HCT116 (cell line): Measurements from ENCODE around the gene DCLRE1C. TPM values are rescaled to one million over a fixed set of nuclear protein-coding genes. Genes with fewer than 3 reads are reported as not detected.

Experiments used
- ATAC-seq: fragments of 200-7000 bp; cut with Tn5 transposase; 2 replicates; pipeline ENCODE4 v1.9.1; 2020; ENCODE audit warnings: mild to moderate bottlenecking, moderate library complexity
- BruUV-seq: library from RNA; stranded (reverse); fragments of 400-500 nt; replicated peaks from 2 replicates; lab custom pipeline; 2021; lab: Mats Ljungman, UMichigan
- CTCF ChIA-PET: fragments of 300-600 bp; sonication (Branson Sonifier 250); formaldehyde crosslinking; loops from one replicate; lab custom pipeline; 2021; ENCODE audit warnings: antibody characterized with exemption; lab: Charles Lee
- POLR2A ChIA-PET: fragments of 300-600, 350-600 bp; sonication (Branson Sonifier 250); formaldehyde crosslinking; loops from one replicate; lab custom pipeline; 2021; ENCODE audit warnings: antibody characterized with exemption; lab: Charles Lee
- RAD21 ChIA-PET, 2 experiments: fragments of 300-600 bp; sonication (Branson Sonifier 250); formaldehyde crosslinking; loops; one replicate each; lab custom pipeline; 2023; ENCODE audit warnings: low total read pairs in 2 of 2; ENCODE audit not compliant: uncharacterized antibody in 2 of 2, unreplicated experiment in 2 of 2, low non-redundant PET in 1 of 2; lab: Charles Lee
- DNase-seq: peaks from one replicate; pipeline ENCODE4 v3.0.0-alpha.2; 2010; ENCODE audit warnings: low read depth, low spot score
- H2AFZ ChIP-seq: fragments of 200-600 bp; shearing (Covaris generic), sonication (generic); 2 replicates; pipeline ENCODE4 v1.6.1; 2017; ENCODE audit warnings: low read depth, mixed run types, mixed read lengths, antibody characterized with exemption, low read length; ENCODE audit not compliant: poor library complexity, severe bottlenecking
- H3K27ac ChIP-seq: 2 replicates; pipeline ENCODE4 v1.5.1; 2012; ENCODE audit warnings: low read depth, low read length
- H3K27me3 ChIP-seq: fragments of 200-600 bp; sonication (generic); 2 replicates; pipeline ENCODE4 v1.6.1; 2016; ENCODE audit warnings: mixed run types, low read length, mixed read lengths; ENCODE audit not compliant: insufficient read depth
- H3K36me3 ChIP-seq, 2 experiments: fragments of 200-500 bp in 1 of 2; fragments of 200-600 bp in 1 of 2; sonication (Bioruptor generic) in 1 of 2; sonication (generic) in 1 of 2; 2 replicates each; pipeline versions ENCODE4 v1.5.1 to v1.6.1; 2014 to 2016; ENCODE audit warnings: low read length in 2 of 2, inconsistent platforms in 1 of 2, mixed read lengths in 1 of 2, mixed run types in 1 of 2; ENCODE audit not compliant: insufficient read depth in 2 of 2, control insufficient read depth in 1 of 2
- H3K4me1 ChIP-seq, 2 experiments: fragments of 200-600 bp in 1 of 2; sonication (generic) in 1 of 2; 2 replicates each; pipeline versions ENCODE4 v1.5.1 to v1.6.1; 2012 to 2017; ENCODE audit warnings: low read length in 2 of 2, inconsistent platforms in 1 of 2, mild to moderate bottlenecking in 1 of 2, mixed read lengths in 1 of 2, mixed run types in 1 of 2, moderate library complexity in 1 of 2; ENCODE audit not compliant: insufficient read depth in 2 of 2, control insufficient read depth in 1 of 2
- H3K4me2 ChIP-seq: fragments of 200-600 bp; sonication (generic); 2 replicates; pipeline ENCODE4 v1.6.1; 2017; ENCODE audit warnings: mixed run types, low read length, mixed read lengths
- H3K4me3 ChIP-seq, 2 experiments: fragments of 200-600 bp in 1 of 2; sonication (generic) in 1 of 2; replicated peaks in 1 of 2; 2 replicates each; pipeline ENCODE4 v1.5.1; 2011 to 2016; ENCODE audit warnings: low read length in 2 of 2, control low read depth in 1 of 2, low read depth in 1 of 2, mild to moderate bottlenecking in 1 of 2, mixed read lengths in 1 of 2, mixed run types in 1 of 2
- H3K79me2 ChIP-seq: fragments of 200-600 bp; sonication (generic); 2 replicates; pipeline ENCODE4 v1.6.1; 2017; ENCODE audit warnings: mild to moderate bottlenecking, mixed run types, low read length, moderate library complexity, mixed read lengths; ENCODE audit not compliant: insufficient read depth
- H3K9ac ChIP-seq: fragments of 200-600 bp; sonication (generic); 2 replicates; pipeline ENCODE4 v1.6.1; 2016; ENCODE audit warnings: low read length, mixed read lengths
- H3K9me2 ChIP-seq: fragments of 200-600 bp; sonication (generic), shearing (Covaris generic); 2 replicates; pipeline ENCODE4 v1.6.1; 2017; ENCODE audit warnings: mixed run types, mild to moderate bottlenecking, moderate library complexity; ENCODE audit not compliant: insufficient read depth
- H3K9me3 ChIP-seq, 2 experiments: fragments of 200-500 bp in 1 of 2; fragments of 200-600 bp in 1 of 2; sonication (Bioruptor generic) in 1 of 2; sonication (generic) in 1 of 2; 2 replicates each; pipeline ENCODE4 v1.6.1; 2014 to 2017; ENCODE audit warnings: low read length in 2 of 2, mixed read lengths in 2 of 2, inconsistent platforms in 1 of 2, low read depth in 1 of 2, mild to moderate bottlenecking in 1 of 2, mixed run types in 1 of 2, moderate library complexity in 1 of 2; ENCODE audit not compliant: control insufficient read depth in 1 of 2, insufficient read depth in 1 of 2
- H4K20me1 ChIP-seq: fragments of 200-600 bp; sonication (generic), shearing (Covaris generic); 2 replicates; pipeline ENCODE4 v1.6.1; 2017; ENCODE audit warnings: mixed run types, mild to moderate bottlenecking, moderate library complexity; ENCODE audit not compliant: insufficient read depth
- CBX3 ChIP-seq: IDR thresholded peaks from 2 replicates; pipeline ENCODE4 v1.6.1; 2012; ENCODE audit warnings: low read depth
- CEBPB ChIP-seq: IDR thresholded peaks from 2 replicates; pipeline ENCODE4 v1.6.1; 2012; ENCODE audit warnings: low read depth
- EGR1 ChIP-seq: IDR thresholded peaks from 2 replicates; pipeline ENCODE4 v1.6.1; 2012; ENCODE audit warnings: low read depth
- ELF1 ChIP-seq: IDR thresholded peaks from 2 replicates; pipeline ENCODE4 v1.6.1; 2012; ENCODE audit warnings: low read depth, borderline replicate concordance
- EZH2 ChIP-seq: fragments of 200-600 bp; sonication (generic); IDR thresholded peaks from 2 replicates; pipeline ENCODE4 v1.6.1; 2017; ENCODE audit warnings: antibody characterized with exemption, mixed run types
- EZH2phosphoT487 ChIP-seq: fragments of 200-600 bp; IDR thresholded peaks from 2 replicates; pipeline ENCODE4 v1.6.1; 2018; ENCODE audit warnings: antibody characterized with exemption, borderline replicate concordance
- FOSL1 ChIP-seq: IDR thresholded peaks from 2 replicates; pipeline ENCODE4 v1.6.1; 2012; ENCODE audit warnings: low read depth
- RAD21 ChIP-seq: IDR thresholded peaks from 2 replicates; pipeline ENCODE4 v1.6.1; 2012; ENCODE audit warnings: low read depth, mild to moderate bottlenecking
- SIN3A ChIP-seq: IDR thresholded peaks from 2 replicates; pipeline ENCODE4 v1.6.1; 2012; ENCODE audit warnings: low read depth
- TCF7L2 ChIP-seq: IDR thresholded peaks from 2 replicates; pipeline ENCODE4 v1.7.0; 2011; ENCODE audit warnings: borderline replicate concordance, inconsistent platforms; ENCODE audit not compliant: insufficient read depth, insufficient read length; ENCODE audit errors: extremely low read depth
- YY1 ChIP-seq: IDR thresholded peaks from 2 replicates; pipeline ENCODE4 v1.6.1; 2011; ENCODE audit warnings: low read length, low read depth, moderate library complexity, mild to moderate bottlenecking; ENCODE audit not compliant: insufficient replicate concordance; ENCODE audit errors: extremely low read depth
- intact Hi-C: fragments of 100-400 bp; cut with micrococcal nuclease; formaldehyde crosslinking; loops from 2 replicates; pipeline ENCODE4 v1.10.0; 2022
- total RNA-seq: library from RNA; stranded (reverse); gene quantifications from one replicate; pipeline ENCODE4 v1.2.1, GENCODE V29; 2021; ENCODE audit not compliant: unreplicated experiment
- TF ChIP-seq, protein P1 (sequence below): IDR thresholded peaks from 2 replicates; pipeline ENCODE4 v1.6.1; 2011; ENCODE audit warnings: mild to moderate bottlenecking, low read length, moderate library complexity; ENCODE audit not compliant: insufficient replicate concordance; ENCODE audit errors: extremely low read depth
- TF ChIP-seq, protein P2 (sequence below): IDR thresholded peaks from 2 replicates; pipeline ENCODE4 v1.6.1; 2012
- TF ChIP-seq, protein P3 (sequence below), 3 experiments: fragments of 200-600 bp in 1 of 3; sonication (generic) in 1 of 3; IDR thresholded peaks in 2 of 3; conservative IDR thresholded peaks in 1 of 3; 2 replicates each; pipeline ENCODE4 v1.5.1; 2012 to 2017; ENCODE audit warnings: low read depth in 2 of 3, low read length in 2 of 3, antibody characterized with exemption in 1 of 3, borderline replicate concordance in 1 of 3, control low read depth in 1 of 3, mild to moderate bottlenecking in 1 of 3, mixed read lengths in 1 of 3, mixed run types in 1 of 3, moderate library complexity in 1 of 3; ENCODE audit not compliant: insufficient read depth in 1 of 3
- TF ChIP-seq, protein P4 (sequence below): IDR thresholded peaks from 2 replicates; pipeline ENCODE4 v1.6.1; 2012
- TF ChIP-seq, protein P5 (sequence below): IDR thresholded peaks from 2 replicates; pipeline ENCODE4 v1.6.1; 2012; ENCODE audit warnings: low read depth

The DCLRE1C gene
- total RNA-seq, 1 experiment from 2014 or later, result 14.5 TPM

DNA sequence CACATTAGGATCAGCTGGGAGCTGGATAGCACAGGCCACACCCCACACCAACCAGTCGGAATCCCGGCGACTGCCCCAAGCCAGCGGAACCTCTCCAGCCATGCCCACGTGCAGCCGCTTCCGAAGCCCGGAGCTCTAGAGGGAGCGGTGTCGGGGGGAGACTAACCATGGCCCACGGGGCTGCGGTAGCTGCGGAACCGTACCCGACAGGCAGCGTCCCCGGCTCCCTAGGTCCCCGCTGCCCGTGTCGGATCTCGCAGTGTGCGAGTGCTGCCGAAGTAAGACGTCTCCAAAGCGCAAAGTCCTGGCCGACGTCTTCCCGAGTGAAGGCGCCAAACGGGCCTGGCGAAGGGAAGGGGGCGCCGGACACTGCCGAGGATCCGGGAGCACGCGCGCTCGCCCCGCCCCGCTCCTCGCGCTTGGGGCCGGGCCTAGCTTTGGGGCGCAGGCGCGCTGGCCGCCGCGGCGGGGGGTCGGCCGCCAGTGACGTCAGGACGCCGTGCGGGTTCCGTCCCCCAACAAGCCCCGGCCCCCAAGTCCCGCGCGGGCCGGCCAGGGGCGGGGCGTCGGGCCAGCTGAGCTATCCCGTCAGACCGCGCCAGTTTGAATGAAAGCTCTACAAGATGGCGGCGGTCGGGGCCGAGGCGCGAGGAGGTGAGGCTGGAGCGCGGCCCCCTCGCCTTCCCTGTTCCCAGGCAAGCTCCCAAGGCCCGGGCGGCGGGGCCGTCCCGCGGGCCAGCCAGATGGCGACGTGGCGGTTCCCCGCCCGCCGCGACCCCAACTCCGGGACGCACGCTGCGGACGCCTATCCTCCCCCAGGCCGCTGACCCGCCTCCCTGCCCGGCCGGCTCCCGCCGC is 75.4 kb downstream of the DCLRE1C start, which contains the start of gene SUV39H2:
SUV39H2 (plus strand) TSS at position 601 of the 858 bp plus-strand sequence; CDS start at position 624, 23 bp downstream.
- H3K79me2 ChIP-seq, result peaks cover 66% of the 10 kb centered on the region
- no peak within 1 kb of the TSS for H2AFZ ChIP-seq
- DNase-seq (peak; percentile 80), ATAC-seq (peak; percentile 88)
- intact Hi-C loops, result loop anchor here (2.0 to 5.0 kb wide), 3 partner anchors 41 to 229 kb away; partner anchors contain the start of genes CDNF, DCLRE1C, HSPA14 and MSANTD7
- ChIA-PET POLR2A (interaction anchor here (0.5 to 2.0 kb wide), 7 partner anchors 9 to 1260 kb away, joined by 3 to 14 read pairs (median 4); partner anchors contain the start of genes CDNF, HSPA14, MEIG1 and MSANTD7), CTCF (interaction anchor here (0.9 kb wide), 1 partner anchor 341 kb away, joined by 3 read pairs; no protein-coding TSS in a partner anchor), RAD21 (no interaction called here)
- peaks cover 9 to 19% of the 10 kb centered on the region in 2 experiments for H3K4me1 ChIP-seq
- peak within 1 kb of the TSS; percentile 80 for H3K4me2 ChIP-seq
- H4K20me1 ChIP-seq, result no peaks in the 10 kb centered on the region
- TSS peak; percentile 69 for BruUV-seq
- peak within 1 kb of the TSS; percentile 76 to 88 for H3K4me3 ChIP-seq
- peak within 1 kb of the TSS; percentile 97 for H3K27ac ChIP-seq
- H3K36me3 ChIP-seq, result peaks cover 0 to 6% of the 10 kb centered on the region in 2 experiments; a peak in 2 of 4 replicates
- no peaks in the 10 kb centered on the region for H3K27me3 ChIP-seq
- peak within 1 kb of the TSS; percentile 93 for H3K9ac ChIP-seq
- no peaks in the 10 kb centered on the region for H3K9me3 ChIP-seq
- no peaks in the 10 kb centered on the region for H3K9me2 ChIP-seq
- TF ChIP-seq FOSL1, result no peak
- TF ChIP-seq YY1, result peak; percentile 95
- 0 out of 2 replicates have a peak, but pooled peaks have one; percentile 65 for TF ChIP-seq CBX3
- TF ChIP-seq, protein P1, sequence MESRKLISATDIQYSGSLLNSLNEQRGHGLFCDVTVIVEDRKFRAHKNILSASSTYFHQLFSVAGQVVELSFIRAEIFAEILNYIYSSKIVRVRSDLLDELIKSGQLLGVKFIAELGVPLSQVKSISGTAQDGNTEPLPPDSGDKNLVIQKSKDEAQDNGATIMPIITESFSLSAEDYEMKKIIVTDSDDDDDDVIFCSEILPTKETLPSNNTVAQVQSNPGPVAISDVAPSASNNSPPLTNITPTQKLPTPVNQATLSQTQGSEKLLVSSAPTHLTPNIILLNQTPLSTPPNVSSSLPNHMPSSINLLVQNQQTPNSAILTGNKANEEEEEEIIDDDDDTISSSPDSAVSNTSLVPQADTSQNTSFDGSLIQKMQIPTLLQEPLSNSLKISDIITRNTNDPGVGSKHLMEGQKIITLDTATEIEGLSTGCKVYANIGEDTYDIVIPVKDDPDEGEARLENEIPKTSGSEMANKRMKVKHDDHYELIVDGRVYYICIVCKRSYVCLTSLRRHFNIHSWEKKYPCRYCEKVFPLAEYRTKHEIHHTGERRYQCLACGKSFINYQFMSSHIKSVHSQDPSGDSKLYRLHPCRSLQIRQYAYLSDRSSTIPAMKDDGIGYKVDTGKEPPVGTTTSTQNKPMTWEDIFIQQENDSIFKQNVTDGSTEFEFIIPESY, result peak; percentile 88
- TF ChIP-seq, protein P2, sequence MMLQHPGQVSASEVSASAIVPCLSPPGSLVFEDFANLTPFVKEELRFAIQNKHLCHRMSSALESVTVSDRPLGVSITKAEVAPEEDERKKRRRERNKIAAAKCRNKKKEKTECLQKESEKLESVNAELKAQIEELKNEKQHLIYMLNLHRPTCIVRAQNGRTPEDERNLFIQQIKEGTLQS, result no peak
- TF ChIP-seq, protein P3, sequence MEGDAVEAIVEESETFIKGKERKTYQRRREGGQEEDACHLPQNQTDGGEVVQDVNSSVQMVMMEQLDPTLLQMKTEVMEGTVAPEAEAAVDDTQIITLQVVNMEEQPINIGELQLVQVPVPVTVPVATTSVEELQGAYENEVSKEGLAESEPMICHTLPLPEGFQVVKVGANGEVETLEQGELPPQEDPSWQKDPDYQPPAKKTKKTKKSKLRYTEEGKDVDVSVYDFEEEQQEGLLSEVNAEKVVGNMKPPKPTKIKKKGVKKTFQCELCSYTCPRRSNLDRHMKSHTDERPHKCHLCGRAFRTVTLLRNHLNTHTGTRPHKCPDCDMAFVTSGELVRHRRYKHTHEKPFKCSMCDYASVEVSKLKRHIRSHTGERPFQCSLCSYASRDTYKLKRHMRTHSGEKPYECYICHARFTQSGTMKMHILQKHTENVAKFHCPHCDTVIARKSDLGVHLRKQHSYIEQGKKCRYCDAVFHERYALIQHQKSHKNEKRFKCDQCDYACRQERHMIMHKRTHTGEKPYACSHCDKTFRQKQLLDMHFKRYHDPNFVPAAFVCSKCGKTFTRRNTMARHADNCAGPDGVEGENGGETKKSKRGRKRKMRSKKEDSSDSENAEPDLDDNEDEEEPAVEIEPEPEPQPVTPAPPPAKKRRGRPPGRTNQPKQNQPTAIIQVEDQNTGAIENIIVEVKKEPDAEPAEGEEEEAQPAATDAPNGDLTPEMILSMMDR (IDR thresholded peaks at IDR 0.05 in 2 of 3, conservative IDR thresholded peaks at IDR 0.05 in 1 of 3; ENCODE audit: borderline replicate concordance in 1 of 3, insufficient read depth in 1 of 3, low read depth in 2 of 3, low read length in 2 of 3), result no peak
- TF ChIP-seq TCF7L2, result no peak
- no peak for TF ChIP-seq RAD21
- no peak for TF ChIP-seq EZH2
- TF ChIP-seq SIN3A, result peak; percentile 80
- TF ChIP-seq EZH2phosphoT487, result no peak
- TF ChIP-seq, protein P4, sequence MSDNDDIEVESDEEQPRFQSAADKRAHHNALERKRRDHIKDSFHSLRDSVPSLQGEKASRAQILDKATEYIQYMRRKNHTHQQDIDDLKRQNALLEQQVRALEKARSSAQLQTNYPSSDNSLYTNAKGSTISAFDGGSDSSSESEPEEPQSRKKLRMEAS, result peak; percentile 93
- TF ChIP-seq, protein P5, sequence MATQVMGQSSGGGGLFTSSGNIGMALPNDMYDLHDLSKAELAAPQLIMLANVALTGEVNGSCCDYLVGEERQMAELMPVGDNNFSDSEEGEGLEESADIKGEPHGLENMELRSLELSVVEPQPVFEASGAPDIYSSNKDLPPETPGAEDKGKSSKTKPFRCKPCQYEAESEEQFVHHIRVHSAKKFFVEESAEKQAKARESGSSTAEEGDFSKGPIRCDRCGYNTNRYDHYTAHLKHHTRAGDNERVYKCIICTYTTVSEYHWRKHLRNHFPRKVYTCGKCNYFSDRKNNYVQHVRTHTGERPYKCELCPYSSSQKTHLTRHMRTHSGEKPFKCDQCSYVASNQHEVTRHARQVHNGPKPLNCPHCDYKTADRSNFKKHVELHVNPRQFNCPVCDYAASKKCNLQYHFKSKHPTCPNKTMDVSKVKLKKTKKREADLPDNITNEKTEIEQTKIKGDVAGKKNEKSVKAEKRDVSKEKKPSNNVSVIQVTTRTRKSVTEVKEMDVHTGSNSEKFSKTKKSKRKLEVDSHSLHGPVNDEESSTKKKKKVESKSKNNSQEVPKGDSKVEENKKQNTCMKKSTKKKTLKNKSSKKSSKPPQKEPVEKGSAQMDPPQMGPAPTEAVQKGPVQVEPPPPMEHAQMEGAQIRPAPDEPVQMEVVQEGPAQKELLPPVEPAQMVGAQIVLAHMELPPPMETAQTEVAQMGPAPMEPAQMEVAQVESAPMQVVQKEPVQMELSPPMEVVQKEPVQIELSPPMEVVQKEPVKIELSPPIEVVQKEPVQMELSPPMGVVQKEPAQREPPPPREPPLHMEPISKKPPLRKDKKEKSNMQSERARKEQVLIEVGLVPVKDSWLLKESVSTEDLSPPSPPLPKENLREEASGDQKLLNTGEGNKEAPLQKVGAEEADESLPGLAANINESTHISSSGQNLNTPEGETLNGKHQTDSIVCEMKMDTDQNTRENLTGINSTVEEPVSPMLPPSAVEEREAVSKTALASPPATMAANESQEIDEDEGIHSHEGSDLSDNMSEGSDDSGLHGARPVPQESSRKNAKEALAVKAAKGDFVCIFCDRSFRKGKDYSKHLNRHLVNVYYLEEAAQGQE, result no peak
- no peak for TF ChIP-seq EGR1
- TF ChIP-seq CEBPB, result no peak
- no peak for TF ChIP-seq ELF1
